Measurements from ENCODE around the gene SLC30A1.
"Not testable (repeated sequence)": the region's sequence is repeated elsewhere in the genome, so short reads cannot be mapped to it uniquely, and the experiment has no call there.

The SLC30A1 gene

DNA sequence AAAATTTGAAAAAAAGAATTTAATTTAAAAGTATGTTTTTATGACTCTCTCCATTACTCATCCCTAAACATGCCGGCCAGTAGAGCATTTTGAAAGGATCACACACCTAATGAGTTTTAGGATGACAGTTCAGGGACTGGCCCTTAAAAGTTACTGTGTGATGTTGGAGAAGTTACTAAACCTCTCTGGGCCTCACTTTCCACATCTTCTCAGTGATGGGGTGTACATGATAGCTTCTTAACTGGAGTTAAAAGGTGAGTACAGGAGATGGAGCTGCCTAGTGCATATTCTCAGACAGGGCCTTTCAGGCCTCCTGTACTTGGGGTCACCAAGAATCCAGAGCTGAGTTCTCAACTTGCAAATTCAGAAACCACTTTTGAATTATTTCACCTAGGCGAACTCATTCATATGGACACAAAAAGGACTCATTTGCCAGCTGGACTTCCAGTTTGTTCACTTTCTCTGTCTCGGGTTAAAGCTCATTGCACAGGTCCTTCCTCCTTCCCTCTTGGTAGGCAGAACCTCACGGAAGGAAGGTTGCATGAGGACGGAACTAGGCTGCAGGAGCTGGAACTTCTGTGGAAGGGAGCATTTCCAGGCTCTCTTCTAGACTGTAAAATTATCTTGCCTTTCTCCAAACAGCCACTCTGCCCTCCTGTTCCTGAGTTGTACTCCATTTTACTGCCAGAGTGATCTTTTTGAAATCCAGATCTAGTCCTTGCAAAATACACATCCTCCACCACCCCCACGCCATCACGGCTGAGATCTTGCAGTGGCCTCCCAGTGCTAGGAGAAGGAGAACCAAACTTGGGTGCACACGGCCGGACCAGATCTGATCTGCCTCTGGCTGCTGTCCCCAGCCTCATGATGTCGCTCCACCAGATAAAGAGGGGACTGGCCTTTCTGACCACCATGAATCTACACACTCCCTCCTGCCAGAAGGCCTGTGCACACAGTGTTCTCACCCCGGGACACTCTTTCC, 4.3 kb upstream of the SLC30A1 start:
- no peak for DNase-seq (ENCODE audit: low read depth, low spot score)

DNA sequence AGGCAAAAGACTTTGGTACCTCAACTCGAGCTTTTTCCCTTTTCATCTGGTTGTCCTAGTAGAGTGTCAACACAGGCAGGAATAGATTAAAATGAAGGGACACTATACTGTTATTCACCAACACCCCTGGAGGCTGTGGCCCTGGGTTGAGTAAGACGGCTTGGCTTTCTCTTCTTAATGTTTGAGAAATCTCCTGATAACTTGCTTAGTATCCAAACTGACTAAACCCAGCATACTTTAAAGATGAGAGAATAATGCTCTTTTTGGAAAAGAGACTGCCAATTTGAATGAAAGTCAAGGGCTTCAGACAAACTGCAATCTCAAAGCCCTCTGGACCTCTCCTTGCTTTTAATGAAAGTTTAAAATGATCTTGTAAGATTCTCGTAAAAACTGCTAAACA, 2.6 kb upstream of the SLC30A1 start:
- peak; percentile 44 for DNase-seq (ENCODE audit: low read depth, low spot score)

DNA sequence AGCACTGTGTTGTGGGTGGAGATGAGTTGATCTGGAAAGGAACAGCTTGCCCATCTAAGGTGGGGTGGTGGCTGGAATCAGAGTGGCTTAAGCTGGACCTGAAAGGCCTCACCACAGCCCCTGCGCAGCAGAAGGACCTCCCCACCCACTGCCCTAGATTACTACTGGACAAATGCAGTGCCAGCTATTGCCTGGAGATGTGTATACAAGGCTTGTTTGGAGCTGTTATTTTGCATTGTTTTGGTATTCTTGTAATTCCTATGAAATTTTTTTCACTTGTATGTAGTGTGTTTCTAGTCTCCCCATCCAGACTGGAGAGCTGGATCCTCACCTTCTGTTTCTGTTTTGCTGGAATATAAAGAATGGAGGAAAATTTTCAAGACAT, 1.3 kb upstream of the SLC30A1 start:
- DNase-seq (ENCODE audit: low read depth, low spot score): no peak

DNA sequence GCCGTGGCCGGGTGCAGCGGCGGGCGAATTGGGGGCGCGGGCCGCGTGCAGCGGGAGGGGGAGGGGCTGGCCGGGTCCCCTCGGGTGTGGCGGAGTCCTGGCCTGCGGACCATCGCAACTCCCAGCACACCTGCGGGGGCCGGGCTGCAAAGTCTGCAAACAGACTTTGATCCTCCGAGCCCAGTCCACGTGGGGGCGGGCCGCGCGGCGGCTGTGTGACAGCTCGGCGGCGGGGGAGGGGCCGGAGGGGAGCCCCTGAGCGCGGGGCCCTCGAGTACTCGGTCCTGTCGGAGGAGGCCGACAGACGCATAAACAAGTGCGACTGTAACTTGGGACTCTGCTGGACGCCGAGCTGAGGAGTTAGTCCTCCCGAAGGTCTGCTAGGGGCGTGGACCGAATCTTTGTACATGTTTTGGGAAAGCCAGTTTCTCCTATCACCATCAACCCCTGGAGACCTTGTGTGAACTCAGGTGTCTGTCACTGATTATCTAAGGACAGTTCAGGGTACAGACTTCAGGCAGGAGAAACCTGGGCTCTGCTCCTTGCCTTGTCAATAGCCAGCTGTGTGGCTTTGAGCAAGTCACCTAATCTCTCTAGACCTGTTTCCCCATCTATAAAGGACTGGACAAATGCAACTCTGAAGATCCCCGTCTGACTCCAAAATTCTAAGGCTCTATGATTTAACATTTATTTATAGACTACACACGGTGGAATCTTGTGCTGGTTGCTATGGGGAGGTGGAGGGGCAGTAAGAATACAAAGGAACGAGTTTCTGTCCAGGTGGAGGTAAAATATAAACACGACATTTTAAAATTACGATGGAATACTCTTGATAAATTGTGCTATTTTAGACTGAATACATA, 710 bp upstream of the SLC30A1 start:
- DNase-seq (ENCODE audit: low read depth, low spot score): no peak

DNA sequence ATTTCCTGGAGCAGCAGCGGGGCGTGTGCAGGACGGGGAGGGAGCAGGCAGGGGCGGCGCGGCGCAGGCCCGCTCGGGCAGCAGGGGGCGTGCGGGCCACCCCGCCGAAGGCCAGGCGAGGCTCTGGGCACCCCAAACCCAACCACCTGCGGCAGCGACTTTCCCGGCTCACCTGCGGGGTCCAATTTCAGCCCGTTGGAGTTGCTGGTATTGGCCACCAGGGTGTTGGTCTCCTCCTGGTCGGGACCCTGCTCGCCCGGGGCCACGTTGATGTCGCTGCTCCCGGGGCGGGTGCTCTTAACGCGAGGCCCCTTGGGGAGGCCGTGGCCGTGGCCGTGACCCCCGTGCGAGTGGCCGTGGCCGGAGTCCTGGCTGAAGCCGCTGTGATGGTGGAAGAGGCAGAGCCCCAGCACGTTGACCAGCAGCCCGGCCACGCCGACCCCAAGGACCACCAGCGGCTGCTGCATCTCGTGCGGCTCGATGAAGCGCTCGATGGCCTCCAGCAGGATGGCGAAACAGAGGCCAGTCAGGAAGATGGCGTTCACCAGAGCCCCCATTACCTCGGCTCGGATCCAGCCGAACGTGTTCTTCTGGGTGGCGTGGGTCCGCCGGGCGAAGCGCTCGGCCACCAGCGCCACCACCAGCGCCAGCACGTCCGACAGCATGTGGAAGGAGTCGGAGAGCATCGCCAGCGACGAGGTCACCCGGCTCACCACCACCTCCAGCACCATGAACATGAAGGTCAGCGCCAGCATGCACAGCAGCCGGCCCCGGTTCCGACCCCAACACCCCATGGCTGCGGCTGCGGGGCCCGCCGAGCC, 932 bp downstream of the SLC30A1 start:
- DNase-seq (ENCODE audit: low read depth, low spot score): peak; percentile 89

DNA sequence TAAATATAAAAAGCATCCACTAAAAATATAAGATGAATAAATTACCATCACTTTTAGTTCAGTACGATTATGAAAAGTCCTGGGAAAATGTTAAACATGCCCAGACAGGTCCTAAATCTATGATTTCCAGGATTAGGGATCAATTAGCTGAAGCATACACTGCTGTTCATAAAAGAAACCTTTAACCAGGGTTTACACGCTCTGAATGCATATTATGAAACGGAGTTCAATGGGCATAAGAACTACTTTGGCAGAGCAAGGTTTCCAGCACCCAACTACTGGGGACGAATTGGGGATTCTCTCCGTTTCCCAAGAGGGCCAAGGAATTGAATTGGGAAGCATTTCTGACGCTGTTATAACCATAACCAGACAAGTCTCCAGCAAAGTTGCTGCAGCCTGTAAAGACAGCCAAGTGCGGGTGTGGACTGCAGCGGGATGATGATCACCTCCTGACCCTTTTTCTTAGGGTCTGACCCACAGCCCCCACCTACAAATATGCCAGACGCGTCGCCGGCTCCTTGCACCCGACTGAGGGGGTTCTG, 1.6 kb downstream of the SLC30A1 start:
- no peak for DNase-seq (ENCODE audit: low read depth, low spot score)

DNA sequence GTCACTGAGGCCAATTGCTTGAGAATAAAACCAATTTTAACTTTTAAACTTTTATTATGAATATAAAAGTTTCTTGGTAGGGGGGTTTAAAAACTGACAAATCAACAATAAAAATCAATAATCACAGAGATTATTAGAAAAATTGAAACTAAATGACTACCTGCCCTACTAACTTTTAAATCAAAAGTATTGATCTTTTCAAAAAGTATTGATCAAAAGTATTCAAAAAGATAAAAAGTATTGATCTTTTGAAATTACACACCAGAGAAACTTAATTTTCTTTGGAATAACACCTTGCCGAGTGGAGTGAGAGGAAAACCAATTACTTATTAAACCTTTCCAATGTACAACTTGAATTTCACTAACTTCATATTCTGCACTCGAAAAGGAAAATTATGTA, 2.2 kb downstream of the SLC30A1 start:
- DNase-seq (ENCODE audit: low read depth, low spot score): no peak

DNA sequence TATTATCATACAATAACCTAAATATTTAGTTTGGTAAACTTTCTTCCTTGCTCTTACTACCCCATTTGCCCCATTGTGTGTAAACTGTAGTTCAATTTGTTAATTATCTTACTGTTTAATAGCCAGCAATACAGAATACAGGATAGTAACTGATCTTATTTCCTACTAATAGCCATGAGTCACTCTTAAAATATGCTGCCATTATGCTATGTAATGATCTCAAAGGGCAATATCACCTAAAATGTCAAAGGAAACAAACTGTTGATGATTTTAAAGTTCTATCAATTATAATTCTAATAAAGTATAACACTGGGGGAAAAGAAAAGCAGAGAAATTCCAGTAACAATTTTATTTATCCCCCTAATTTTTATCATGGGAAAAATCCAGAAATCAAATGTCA, 4.3 kb downstream of the SLC30A1 start:
- no peak for DNase-seq (ENCODE audit: low read depth, low spot score)

DNA sequence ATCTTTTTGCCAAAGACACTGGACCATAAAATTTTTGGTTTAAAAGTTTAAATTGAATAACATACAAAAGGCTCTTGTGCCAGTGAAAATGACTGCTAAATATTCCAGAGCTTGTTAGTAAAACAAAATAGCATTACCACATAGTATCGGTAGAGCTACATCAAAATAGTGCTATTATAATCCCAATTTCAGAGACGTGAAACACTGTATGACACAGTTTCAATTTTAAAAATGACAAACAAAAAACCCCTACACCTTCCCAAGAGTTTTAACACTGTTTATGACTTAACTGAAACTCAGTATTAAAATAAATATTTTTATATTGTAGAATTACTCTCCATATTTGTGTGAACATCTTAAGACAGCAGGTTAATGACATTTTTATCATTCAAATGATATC, 7.0 kb downstream of the SLC30A1 start:
- DNase-seq (ENCODE audit: low read depth, low spot score): no peak

DNA sequence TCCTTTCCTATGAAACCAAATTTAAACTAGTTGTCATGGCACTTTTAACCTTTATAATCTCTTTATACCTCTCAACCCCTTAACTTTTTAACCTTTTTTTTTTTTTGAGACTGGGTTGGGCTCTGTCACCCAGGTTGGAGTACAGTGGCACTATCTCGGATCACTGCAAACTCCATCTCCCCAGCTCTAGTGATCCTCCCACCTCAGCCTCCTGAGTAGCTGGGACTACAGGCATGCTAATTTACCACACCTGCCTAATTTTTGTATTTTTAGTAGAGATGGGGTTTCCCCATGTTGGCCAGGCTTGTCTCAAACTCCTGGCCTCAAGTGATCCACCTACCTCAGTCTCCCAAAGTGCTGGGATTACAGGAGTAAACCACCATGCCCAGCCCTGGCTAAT, 8.6 kb downstream of the SLC30A1 start:
- not testable (repeated sequence) for DNase-seq (ENCODE audit: low read depth, low spot score)

DNA sequence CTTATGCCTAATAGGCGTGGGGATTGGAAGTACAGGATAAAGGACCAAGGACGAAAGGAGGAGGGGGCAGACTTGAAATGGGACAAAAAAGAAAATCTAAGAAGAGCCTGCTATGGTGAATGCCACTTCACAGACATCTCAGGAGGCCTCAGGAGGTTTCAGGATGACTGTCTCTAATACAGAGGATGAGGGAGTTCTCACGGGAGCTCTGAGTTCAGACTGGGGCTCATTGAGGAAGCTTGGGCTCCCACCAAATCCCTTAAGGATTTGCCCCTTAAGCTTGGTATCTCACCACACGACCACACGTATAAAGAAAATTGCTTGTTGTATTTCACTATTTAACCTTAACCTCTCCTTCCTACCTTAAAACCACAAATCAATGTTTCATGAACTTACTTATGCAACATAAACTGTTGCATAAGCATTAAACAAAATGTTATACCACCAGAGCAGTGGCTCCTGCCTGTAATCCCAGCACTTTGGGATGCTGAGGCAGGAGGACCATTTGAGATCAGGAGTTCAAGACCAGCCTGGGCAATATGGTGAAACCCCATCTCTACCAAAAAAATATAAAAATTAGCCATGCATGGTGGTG, 12.4 kb downstream of the SLC30A1 start:
- no peak for DNase-seq (ENCODE audit: low read depth, low spot score)

DNA sequence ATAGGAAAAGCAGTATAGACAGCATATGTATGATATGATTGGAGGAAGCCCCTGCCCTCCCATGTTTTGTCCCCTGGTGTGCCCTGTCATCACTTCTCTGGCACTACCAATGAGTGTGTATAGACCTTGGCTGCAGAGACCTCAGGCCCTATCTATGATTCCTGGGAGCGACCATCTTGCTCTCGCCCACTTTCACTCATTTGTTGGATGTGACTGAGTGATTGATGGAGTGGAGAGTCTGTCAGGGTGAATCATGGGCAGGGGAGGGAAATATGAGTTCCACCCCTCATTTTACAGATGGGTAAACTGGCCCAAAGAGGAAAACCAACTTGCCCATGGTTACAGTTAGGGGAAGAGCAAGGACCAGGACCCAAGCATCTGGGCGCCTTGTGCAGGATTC, 14.9 kb downstream of the SLC30A1 start:
- no peak for DNase-seq (ENCODE audit: low read depth, low spot score)

DNA sequence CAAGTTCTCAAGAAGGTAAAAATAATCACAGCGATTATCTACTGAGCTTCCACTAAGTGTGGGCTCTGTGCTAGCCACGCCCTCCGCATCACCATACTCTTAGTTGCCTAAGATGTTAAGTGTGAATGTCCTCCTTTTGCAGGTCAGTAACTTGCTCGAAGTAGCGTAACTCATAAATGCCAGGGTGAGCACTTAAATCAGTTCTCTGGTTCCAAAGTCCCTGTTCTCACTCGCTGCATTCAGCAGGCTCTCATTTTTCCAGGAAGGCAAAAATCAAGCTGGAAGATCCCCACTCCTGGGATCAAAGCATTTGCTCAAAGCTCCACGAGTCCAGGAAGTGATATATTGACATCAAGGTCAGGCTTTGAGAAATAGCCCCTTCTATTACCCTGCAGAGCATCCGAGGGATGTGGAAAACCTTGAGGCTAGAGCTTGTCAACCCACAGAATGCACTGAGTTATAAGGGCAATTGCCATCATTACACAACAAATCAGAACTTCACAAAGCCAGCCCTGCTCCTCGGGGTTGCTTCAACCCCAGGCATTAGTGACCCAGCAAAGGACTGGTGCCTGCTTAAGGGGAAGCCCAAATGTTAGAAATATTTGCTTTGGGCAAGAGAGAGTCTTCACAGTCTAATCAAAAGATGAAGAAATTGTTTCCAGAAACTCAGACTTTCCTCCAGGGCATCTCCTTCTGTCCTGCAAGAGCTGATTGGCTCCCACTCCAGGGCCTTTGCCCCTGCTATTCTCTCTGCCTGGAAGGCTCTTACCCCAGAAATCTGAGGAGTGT, 19.5 kb downstream of the SLC30A1 start:
- DNase-seq (ENCODE audit: low read depth, low spot score): no peak

DNA sequence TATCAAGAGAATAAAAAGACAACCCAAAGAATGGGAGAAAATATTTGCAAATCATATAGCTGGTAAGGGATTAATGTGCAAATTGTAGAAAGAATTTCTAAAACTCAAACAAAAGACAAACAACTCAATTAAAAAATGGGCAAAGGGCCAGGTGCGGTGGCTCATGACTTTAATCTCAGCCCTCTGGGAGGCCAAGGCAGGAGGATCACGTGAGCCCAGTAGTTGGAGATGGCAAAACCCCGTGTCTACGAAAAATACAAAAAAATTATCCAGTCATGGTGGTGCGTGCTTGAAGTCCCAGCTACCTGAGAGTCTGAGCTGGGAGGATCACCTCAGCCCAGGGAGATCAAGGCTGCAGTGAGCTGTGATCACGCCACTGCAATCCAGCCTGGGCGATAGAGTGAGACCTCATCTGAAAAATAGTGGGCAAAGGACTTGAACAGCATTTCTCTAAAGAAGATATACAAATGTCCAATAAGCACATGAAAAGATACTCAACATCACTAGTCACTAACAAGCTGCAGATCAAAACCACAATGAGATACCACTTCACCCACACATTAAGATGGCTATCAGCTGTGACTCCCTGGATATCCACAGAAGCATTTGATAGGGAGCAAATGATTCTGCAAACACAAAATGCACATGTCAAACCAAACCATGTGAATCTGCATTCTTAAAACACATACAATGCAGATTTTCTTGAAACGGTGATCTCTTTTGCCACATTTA, 20.9 kb downstream of the SLC30A1 start:
- DNase-seq (ENCODE audit: low read depth, low spot score): no peak

DNA sequence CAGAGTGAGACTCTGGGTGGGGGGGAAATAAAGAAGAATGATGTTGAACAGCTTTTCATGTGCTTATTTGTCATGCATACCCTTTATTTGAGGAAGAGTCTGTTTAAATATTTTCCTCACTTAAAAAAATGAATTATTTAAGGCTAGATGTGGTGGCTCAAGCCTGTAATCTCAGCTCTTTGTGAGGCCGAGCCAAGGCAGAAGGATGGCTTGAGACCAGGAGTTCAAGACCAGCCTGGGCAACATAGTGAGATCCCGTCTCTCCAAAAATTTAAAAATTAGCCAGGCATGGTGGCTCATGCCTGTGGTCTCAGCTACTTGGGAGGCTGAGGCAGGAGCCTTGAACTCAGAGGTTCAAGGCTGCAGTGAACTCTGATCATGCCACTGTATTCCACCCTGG, 25.4 kb downstream of the SLC30A1 start:
- no peak for DNase-seq (ENCODE audit: low read depth, low spot score)

DNA sequence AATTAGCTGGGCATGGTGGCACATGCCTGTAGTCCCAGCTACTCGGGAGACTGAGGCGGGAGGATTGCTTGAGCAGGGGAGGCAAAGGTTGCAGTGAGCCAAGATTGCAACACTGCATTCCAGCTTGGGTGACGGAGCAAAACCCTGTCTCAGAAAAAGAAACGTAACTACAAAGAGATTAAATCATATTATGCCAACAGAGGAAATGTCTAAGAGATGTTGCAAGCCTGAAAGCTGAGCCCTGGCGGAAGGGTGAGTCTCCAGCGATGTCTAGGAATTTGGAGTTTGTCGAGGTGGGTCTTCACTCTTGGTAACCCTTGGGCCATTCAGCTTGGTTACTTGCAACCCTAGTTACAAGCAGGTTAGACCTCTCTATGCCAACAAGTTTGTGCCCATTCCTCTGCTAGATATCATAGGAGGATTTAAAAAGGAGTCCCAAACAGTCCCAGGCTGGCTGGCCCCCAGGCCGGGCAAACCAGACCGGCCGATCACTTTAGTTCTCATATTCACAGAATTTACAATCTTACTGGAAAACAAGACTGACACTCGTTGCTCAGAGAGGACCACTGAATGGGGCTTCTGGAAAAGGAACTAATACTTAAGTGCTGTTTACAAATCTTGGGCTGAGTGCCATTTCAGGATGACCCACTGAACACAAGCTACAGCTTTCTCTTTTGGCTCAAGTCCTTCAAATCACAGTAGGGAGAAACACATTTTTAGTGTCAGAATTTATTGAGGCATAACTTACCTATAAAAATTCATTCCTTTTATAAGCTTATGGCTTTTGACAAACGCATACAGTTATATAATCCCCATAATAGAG, 27.1 kb downstream of the SLC30A1 start:
- peak; percentile 11 for DNase-seq (ENCODE audit: low read depth, low spot score)

DNA sequence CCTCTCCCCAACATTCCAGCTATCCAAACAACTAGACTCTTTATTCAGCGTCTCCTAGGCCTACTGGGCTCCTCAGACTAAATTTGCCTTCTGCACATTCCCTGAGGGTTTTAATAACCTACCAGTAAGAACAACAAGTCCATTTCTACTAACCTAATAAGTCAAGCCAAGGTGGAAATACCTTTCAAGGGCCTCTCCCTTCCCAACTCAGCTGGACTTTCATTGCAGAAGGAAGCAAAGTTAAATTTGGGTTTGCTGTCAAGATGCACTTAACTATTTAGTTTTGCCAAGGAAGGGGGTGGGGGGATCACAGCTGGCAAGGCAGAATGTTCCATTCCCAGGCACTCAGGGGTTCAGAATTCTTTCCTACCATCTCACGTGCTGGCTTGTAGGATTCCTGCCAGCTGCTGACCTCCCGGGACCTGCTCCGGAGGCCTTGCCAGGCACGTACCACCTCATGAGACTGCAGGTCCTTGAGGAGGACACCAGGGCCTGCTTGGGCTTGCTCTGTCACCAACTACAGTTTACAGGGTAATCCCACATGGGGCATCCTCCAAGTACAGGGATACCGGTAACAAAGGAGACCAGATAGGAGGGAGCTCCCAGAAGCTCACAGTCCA, 29.8 kb downstream of the SLC30A1 start:
- no peak for DNase-seq (ENCODE audit: low read depth, low spot score)

Data from astrocyte of the hippocampus (primary cell).